Nephron progenitor cell (in vitro differentiated cells): ENCODE data around the gene OR52B4.
"Not testable (repeated sequence)": the region's sequence is repeated elsewhere in the genome, so short reads cannot be mapped to it uniquely, and the experiment has no call there.

ENCODE experiments used
- DNase-seq: peaks from one replicate; pipeline ENCODE4 v3.0.0; 2021
- H3K27ac Mint-ChIP-seq: 2 replicates; pipeline ENCODE4 v1.8.0; 2021; ENCODE audit warnings: mild to moderate bottlenecking, moderate library complexity, mixed read lengths
- H3K27me3 Mint-ChIP-seq: 2 replicates; pipeline ENCODE4 v1.8.0; 2021; ENCODE audit warnings: mild to moderate bottlenecking, low read depth, mixed read lengths; ENCODE audit not compliant: poor library complexity
- H3K36me3 Mint-ChIP-seq: 2 replicates; pipeline ENCODE4 v1.8.0; 2021; ENCODE audit warnings: low read depth, mixed read lengths
- H3K4me1 Mint-ChIP-seq: 2 replicates; pipeline ENCODE4 v1.8.0; 2021; ENCODE audit warnings: mixed read lengths
- H3K4me3 Mint-ChIP-seq: 2 replicates; pipeline ENCODE4 v1.8.0; 2021; ENCODE audit warnings: mild to moderate bottlenecking, moderate library complexity, mixed read lengths
- H3K9me3 Mint-ChIP-seq: 2 replicates; pipeline ENCODE4 v1.8.0; 2021; ENCODE audit warnings: mild to moderate bottlenecking, moderate library complexity, mixed read lengths
- CTCF ChIP-seq: fragments of 200-600 bp; sonication (generic); IDR thresholded peaks from 2 replicates; pipeline ENCODE4 v1.5.0; 2021; ENCODE audit warnings: antibody characterized with exemption

The OR52B4 gene

GRCh38 chr11:4388221-4388620 is 20.0 kb upstream of the OR52B4 start:
- no peak for DNase-seq
- H3K36me3 Mint-ChIP-seq = peaks cover 86% of the 10 kb centered on the region
- H3K4me3 Mint-ChIP-seq = no peak overlapping the region
- peaks cover 6% of the 10 kb centered on the region for H3K27me3 Mint-ChIP-seq
- H3K9me3 Mint-ChIP-seq = peaks cover 18% of the 10 kb centered on the region
- no peak for TF ChIP-seq CTCF
- H3K4me1 Mint-ChIP-seq = peaks cover 8% of the 10 kb centered on the region
- no peak overlapping the region for H3K27ac Mint-ChIP-seq

- no peaks in the 10 kb centered on the region for H3K27me3 Mint-ChIP-seq
- peaks cover 71% of the 10 kb centered on the region for H3K36me3 Mint-ChIP-seq
- TF ChIP-seq CTCF = no peak
- peaks cover 10% of the 10 kb centered on the region for H3K9me3 Mint-ChIP-seq
- DNase-seq = no peak
- no peak overlapping the region for H3K4me3 Mint-ChIP-seq
- H3K4me1 Mint-ChIP-seq = no peaks in the 10 kb centered on the region
- H3K27ac Mint-ChIP-seq = no peak overlapping the region
Measured at GRCh38 chr11:4385978-4386740, 18.0 kb upstream of the OR52B4 start.

GRCh38 chr11:4381901-4382300 is 13.7 kb upstream of the OR52B4 start:
- Mint-ChIP-seq H3K4me1 (no peaks in the 10 kb centered on the region), H3K27ac (no peak overlapping the region), H3K9me3 (no peaks in the 10 kb centered on the region), H3K27me3 (no peaks in the 10 kb centered on the region), H3K36me3 (peaks cover 33% of the 10 kb centered on the region), H3K4me3 (no peak overlapping the region)
- DNase-seq = no peak
- TF ChIP-seq CTCF = no peak

GRCh38 chr11:4375431-4376140 is 7.4 kb upstream of the OR52B4 start:
- no peak overlapping the region for H3K4me3 Mint-ChIP-seq
- DNase-seq = no peak
- no peaks in the 10 kb centered on the region for H3K27me3 Mint-ChIP-seq
- H3K36me3 Mint-ChIP-seq = no peaks in the 10 kb centered on the region
- no peak for TF ChIP-seq CTCF
- H3K4me1 Mint-ChIP-seq = no peaks in the 10 kb centered on the region
- H3K9me3 Mint-ChIP-seq = no peaks in the 10 kb centered on the region
- no peak overlapping the region for H3K27ac Mint-ChIP-seq

GRCh38 chr11:4370166-4370565 is 2.0 kb upstream of the OR52B4 start:
- H3K27me3 Mint-ChIP-seq = no peaks in the 10 kb centered on the region

GRCh38 chr11:4348142-4348541 is 20.0 kb downstream of the OR52B4 start:
- not testable (repeated sequence) for H3K27ac Mint-ChIP-seq, H3K4me3 Mint-ChIP-seq, H3K36me3 Mint-ChIP-seq, H3K9me3 Mint-ChIP-seq, H3K27me3 Mint-ChIP-seq, DNase-seq, H3K4me1 Mint-ChIP-seq

More at GRCh38 chr11:4370166-4370565, 2.0 kb upstream of the OR52B4 start:
- H3K27ac Mint-ChIP-seq = no peak overlapping the region
- no peak for TF ChIP-seq CTCF
- H3K9me3 Mint-ChIP-seq = peaks cover 4% of the 10 kb centered on the region
- DNase-seq = no peak
- H3K4me1 Mint-ChIP-seq = no peaks in the 10 kb centered on the region
- H3K4me3 Mint-ChIP-seq = no peak overlapping the region
- no peaks in the 10 kb centered on the region for H3K36me3 Mint-ChIP-seq

- H3K36me3 Mint-ChIP-seq, H3K4me3 Mint-ChIP-seq, DNase-seq, H3K9me3 Mint-ChIP-seq, H3K27ac Mint-ChIP-seq, H3K27me3 Mint-ChIP-seq, H3K4me1 Mint-ChIP-seq: not testable (repeated sequence)
Measured at GRCh38 chr11:4345366-4345765, 22.8 kb downstream of the OR52B4 start.

- not testable (repeated sequence) for H3K9me3 Mint-ChIP-seq, H3K27me3 Mint-ChIP-seq, H3K36me3 Mint-ChIP-seq, H3K4me1 Mint-ChIP-seq, H3K4me3 Mint-ChIP-seq, H3K27ac Mint-ChIP-seq, DNase-seq
Measured at GRCh38 chr11:4334356-4334755, 33.8 kb downstream of the OR52B4 start.
